GM12872 (cell line): ENCODE results near the gene PDXDC1.

Experiments
- CTCF ChIP-seq: IDR thresholded peaks from 3 replicates; pipeline ENCODE4 v1.5.1; 2011; ENCODE audit warnings: low read depth, mild to moderate bottlenecking, low read length, moderate library complexity; ENCODE audit not compliant: insufficient read depth

PDXDC1 gene

GRCh38 chr16:14961405-14962186 is 13.2 kb upstream of the PDXDC1 start:
- TF ChIP-seq CTCF = no peak

GRCh38 chr16:14963281-14964173 is 11.3 kb upstream of the PDXDC1 start:
- no peak for TF ChIP-seq CTCF

GRCh38 chr16:14965328-14965727 is 9.5 kb upstream of the PDXDC1 start:
- no peak for TF ChIP-seq CTCF

GRCh38 chr16:14975418-14976194 is 780 bp downstream of the PDXDC1 start:
- 0 out of 3 replicates have a peak, but pooled peaks have one; percentile 3 for TF ChIP-seq CTCF

- peak; percentile 68 for TF ChIP-seq CTCF
Measured at GRCh38 chr16:15022194-15022593, 47.4 kb downstream of the PDXDC1 start.

- TF ChIP-seq CTCF = no peak
Measured at GRCh38 chr16:15031179-15031578, 56.4 kb downstream of the PDXDC1 start.

GRCh38 chr16:15031586-15031985 is 56.8 kb downstream of the PDXDC1 start:
- TF ChIP-seq CTCF = no peak
